ENCODE results near the gene RFX8.

Gene RFX8

GRCh38 chr2:101362777-101363176, 112.1 kb downstream of the RFX8 start:
- H3K4me3 ChIP-seq (ENCODE audit: low read depth, low read length), result no peak overlapping the region
- no peak for DNase-seq (ENCODE audit: low read depth)
- TF ChIP-seq CTCF (IDR thresholded peaks at IDR 0.05; ENCODE audit: insufficient read depth, low read depth, low read length, missing control alignments), result no peak

GRCh38 chr2:101362316-101362715, 112.6 kb downstream of the RFX8 start:
- no peak for TF ChIP-seq CTCF (IDR thresholded peaks at IDR 0.05; ENCODE audit: insufficient read depth, low read depth, low read length, missing control alignments)
- no peak for DNase-seq (ENCODE audit: low read depth)
- H3K4me3 ChIP-seq (ENCODE audit: low read depth, low read length), result no peak overlapping the region

- no peak for TF ChIP-seq CTCF (IDR thresholded peaks at IDR 0.05; ENCODE audit: insufficient read depth, low read depth, low read length, missing control alignments)
- peak; percentile 61 for DNase-seq (ENCODE audit: low read depth)
- no peak overlapping the region for H3K4me3 ChIP-seq (ENCODE audit: low read depth, low read length)
Observed at GRCh38 chr2:101361522-101361921, 113.4 kb downstream of the RFX8 start.

- DNase-seq (ENCODE audit: low read depth), result no peak
- no peak overlapping the region for H3K4me3 ChIP-seq (ENCODE audit: low read depth, low read length)
- no peak for TF ChIP-seq CTCF (IDR thresholded peaks at IDR 0.05; ENCODE audit: insufficient read depth, low read depth, low read length, missing control alignments)
Observed at GRCh38 chr2:101361121-101361520, 113.8 kb downstream of the RFX8 start.

- no peak for TF ChIP-seq CTCF (IDR thresholded peaks at IDR 0.05; ENCODE audit: insufficient read depth, low read depth, low read length, missing control alignments)
- DNase-seq (ENCODE audit: low read depth), result no peak
- H3K4me3 ChIP-seq (ENCODE audit: low read depth, low read length), result no peak overlapping the region
Observed at GRCh38 chr2:101360232-101360631, 114.7 kb downstream of the RFX8 start.

GRCh38 chr2:101359410-101359954, 115.4 kb downstream of the RFX8 start:
- no peak for DNase-seq (ENCODE audit: low read depth)
- TF ChIP-seq CTCF (IDR thresholded peaks at IDR 0.05; ENCODE audit: insufficient read depth, low read depth, low read length, missing control alignments), result no peak
- H3K4me3 ChIP-seq (ENCODE audit: low read depth, low read length), result no peak overlapping the region

GRCh38 chr2:101357376-101357775, 117.5 kb downstream of the RFX8 start:
- DNase-seq (ENCODE audit: low read depth), result no peak
- no peak overlapping the region for H3K4me3 ChIP-seq (ENCODE audit: low read depth, low read length)
- no peak for TF ChIP-seq CTCF (IDR thresholded peaks at IDR 0.05; ENCODE audit: insufficient read depth, low read depth, low read length, missing control alignments)

Measured in GM12865 (cell line).